ENCODE data around the gene TNFAIP1.

Gene TNFAIP1

DNA sequence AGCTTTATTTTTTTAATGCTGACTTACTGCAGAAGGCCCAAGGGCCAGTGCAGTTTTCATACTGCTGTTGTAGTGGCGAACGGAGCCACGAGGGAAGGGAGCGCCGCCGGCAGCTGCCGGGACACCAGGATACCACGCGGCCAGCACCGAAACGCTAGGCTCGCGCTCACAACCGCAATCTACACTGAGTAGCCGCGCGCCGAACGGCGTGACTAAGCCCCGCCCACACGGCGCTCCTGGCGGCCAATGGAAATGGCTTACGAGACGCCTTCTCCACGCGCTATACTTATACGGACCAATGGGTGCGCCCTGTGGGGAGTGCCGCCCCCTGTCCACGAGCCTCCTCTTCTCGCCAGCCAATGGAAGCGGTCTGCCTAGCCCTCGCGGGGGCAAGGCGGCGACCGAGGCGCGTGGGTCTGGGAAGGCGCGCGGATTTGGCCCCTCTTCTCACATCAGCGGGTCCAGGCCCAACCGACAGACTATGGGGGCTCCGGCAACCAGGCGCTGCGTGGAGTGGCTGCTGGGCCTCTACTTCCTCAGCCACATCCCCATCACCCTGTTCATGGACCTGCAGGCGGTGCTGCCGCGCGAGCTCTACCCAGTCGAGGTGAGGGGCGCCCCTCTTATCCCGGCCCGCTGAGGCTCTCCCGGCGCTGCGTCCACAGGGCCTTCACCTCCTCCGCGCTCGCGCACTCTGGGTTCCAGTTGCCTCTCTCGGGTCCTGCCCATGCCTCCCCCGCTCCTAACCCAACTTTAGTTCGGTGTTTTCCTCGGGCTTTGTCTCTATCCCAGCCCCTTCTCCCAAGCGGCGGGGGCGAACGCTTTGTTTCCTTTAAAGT is 16.6 kb upstream of the TNFAIP1 start, which contains the start of gene TMEM97:
Gene TMEM97, plus strand, starts transcription at position 442 of the 839 bp plus-strand sequence. Its CDS starts 40 bp downstream, at position 482.
- TF ChIP-seq CTCF (IDR thresholded peaks at IDR 0.05; ENCODE audit: low read depth, low read length), result peak; percentile 5; the same call in 1 of the 2 replicates
- DNase-seq (ENCODE audit: extremely low read depth, low read depth), result peak; percentile 89

- DNase-seq (ENCODE audit: extremely low read depth, low read depth), result no peak
These were observed 16.0 kb upstream of the TNFAIP1 start for GRCh38 chr17:28319598-28319935.

DNA sequence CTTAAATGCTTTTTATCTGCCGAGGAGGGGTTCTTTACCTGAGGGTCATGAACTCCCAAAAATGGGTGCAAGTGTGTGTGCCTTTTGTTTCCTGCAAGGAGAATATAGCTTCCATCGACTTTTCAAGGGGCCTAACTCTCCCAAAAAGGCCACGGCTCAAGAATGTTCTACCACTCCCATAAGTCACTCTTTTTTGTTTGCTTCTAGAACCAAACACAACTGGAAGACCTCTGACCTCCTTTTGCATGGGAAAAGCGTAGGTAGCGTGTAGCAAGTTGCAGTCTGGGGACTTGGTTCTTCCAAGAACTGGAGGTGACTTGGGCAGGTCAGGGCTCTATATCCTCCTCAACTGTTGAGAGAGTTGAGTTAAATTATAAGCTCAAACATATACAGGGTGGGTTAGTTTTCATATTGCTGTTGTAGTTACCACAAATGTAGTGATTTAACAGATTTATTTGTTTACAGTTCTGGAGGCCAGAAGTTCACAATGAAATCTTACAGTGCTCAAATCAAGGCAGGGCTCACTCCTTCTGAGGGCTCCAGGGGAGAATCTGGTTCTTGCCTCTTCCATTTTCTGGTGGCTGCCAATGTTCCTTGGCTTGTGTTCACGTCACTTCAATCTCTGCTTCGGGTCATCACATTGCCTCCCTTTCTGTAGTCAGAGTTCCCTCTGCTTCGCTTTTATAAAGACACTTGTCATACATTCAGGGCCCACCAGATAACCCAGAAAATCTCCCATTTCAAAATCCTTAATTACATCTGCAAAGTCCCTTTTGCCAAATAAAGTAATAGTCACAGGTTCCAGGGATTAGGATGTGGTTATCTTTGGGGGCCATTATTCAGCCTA is 15.1 kb upstream of the TNFAIP1 start:
- DNase-seq (ENCODE audit: extremely low read depth, low read depth), result no peak
- no peak for TF ChIP-seq CTCF (IDR thresholded peaks at IDR 0.05; ENCODE audit: low read depth, low read length)

More at GRCh38 chr17:28319598-28319935, 16.0 kb upstream of the TNFAIP1 start:
- no peak for TF ChIP-seq CTCF (IDR thresholded peaks at IDR 0.05; ENCODE audit: low read depth, low read length)

DNA sequence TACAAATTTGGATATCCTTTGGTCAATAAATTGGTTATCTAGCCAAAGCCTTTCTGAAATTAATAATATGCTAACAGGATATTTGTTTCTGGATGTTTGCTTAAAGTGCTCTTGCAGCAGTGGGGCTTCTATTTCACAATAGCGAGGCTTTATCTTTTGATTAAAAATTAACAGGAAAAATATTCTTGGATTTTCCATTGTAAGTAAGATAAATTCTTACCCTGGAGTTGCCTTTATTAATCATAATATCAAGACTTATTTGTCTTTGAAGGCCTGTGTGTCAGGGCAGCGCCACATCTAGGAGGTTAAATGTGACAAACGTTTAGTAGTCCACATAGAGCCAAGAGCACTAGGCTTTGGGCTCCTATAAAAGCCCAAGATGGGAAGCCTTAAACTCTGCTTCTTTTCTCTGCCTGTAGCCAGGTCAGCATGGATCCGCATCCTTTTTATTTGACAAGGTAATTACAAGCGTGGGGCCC is 11.3 kb upstream of the TNFAIP1 start:
- DNase-seq (ENCODE audit: extremely low read depth, low read depth), result no peak
- no peak for TF ChIP-seq CTCF (IDR thresholded peaks at IDR 0.05; ENCODE audit: low read depth, low read length)

GRCh38 chr17:28324781-28325180 is 10.8 kb upstream of the TNFAIP1 start:
- DNase-seq (ENCODE audit: extremely low read depth, low read depth), result no peak
- no peak for TF ChIP-seq CTCF (IDR thresholded peaks at IDR 0.05; ENCODE audit: low read depth, low read length)

DNA sequence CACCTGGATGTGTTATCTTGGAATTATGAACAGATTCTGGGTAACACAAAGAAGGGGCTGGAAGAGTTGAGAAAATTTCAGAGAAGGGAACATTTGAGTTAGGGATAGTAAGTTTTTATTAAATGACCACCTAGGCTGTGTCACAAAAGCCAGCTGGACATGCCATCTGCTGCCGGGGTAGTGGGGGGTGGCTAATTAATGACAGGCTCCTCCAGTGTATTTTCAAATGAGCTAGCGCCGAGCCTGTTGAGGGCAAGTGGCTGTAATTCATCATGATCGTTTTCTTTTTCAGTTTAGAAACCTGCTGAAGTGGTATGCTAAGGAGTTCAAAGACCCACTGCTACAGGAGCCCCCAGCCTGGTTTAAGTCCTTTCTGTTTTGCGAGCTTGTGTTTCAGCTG is 10.3 kb upstream of the TNFAIP1 start:
- no peak for TF ChIP-seq CTCF (IDR thresholded peaks at IDR 0.05; ENCODE audit: low read depth, low read length)

DNA sequence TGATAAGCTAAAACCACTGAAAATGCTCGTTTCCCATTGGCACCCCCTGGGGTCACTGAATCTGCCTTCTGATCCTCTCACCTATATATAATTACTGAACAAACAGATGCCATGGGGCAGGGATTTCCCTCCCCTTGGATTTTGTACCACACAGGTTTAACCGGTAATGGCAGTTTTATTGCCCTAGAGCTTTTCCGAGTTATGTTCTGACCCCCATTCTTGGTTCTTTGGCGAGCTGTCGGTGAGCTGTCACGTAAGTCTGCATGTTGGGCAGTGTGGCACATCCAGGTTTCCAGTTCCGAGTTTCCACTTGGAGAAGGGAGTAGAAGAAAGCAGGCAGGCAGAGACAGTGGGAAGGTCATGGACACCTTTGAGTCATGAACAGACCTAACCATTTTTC is 9.4 kb upstream of the TNFAIP1 start:
- no peak for TF ChIP-seq CTCF (IDR thresholded peaks at IDR 0.05; ENCODE audit: low read depth, low read length)
- no peak for DNase-seq (ENCODE audit: extremely low read depth, low read depth)

More for the DNA sequence above, 10.3 kb upstream of the TNFAIP1 start:
- no peak for DNase-seq (ENCODE audit: extremely low read depth, low read depth)
